Measurements from ENCODE around the gene LDLRAD3.

DNA sequence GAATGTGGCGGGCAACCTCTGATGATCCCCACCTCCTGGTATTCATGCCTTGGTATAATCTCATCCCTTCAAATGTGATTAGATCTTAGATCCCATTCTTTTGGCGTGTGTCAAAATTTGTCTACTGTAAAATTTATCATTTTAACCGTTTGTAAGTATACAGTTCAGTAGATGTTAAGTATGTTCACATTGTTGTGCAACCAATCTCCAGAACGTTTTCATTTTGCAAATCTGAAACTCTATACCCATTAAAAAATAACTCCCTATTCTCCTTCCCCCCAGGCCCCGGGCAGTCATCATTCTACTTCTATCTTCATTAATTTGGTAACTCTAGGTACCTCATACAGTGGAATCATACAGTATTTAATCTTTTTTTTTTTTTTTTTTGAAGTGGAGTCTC, 159.0 kb downstream of the LDLRAD3 start:
- TF ChIP-seq EZH2 (IDR thresholded peaks at IDR 0.05): no peak
- TF ChIP-seq, protein P1, sequence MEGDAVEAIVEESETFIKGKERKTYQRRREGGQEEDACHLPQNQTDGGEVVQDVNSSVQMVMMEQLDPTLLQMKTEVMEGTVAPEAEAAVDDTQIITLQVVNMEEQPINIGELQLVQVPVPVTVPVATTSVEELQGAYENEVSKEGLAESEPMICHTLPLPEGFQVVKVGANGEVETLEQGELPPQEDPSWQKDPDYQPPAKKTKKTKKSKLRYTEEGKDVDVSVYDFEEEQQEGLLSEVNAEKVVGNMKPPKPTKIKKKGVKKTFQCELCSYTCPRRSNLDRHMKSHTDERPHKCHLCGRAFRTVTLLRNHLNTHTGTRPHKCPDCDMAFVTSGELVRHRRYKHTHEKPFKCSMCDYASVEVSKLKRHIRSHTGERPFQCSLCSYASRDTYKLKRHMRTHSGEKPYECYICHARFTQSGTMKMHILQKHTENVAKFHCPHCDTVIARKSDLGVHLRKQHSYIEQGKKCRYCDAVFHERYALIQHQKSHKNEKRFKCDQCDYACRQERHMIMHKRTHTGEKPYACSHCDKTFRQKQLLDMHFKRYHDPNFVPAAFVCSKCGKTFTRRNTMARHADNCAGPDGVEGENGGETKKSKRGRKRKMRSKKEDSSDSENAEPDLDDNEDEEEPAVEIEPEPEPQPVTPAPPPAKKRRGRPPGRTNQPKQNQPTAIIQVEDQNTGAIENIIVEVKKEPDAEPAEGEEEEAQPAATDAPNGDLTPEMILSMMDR (IDR thresholded peaks at IDR 0.05): no peak
